ENCODE data around the gene PDGFD. TPM values are rescaled to one million over a fixed set of nuclear protein-coding genes. Genes with fewer than 3 reads are reported as not detected.

PDGFD gene
- polyA plus RNA-seq, 1 of the 3 experiments (the other 2 are of a cell fraction): 4.8 TPM

- no peaks in the 10 kb centered on the region for H3K36me3 ChIP-seq (replicated peaks in 1 of 2; ENCODE audit: control insufficient read depth in 1 of 2, insufficient read depth in 2 of 2, low read length in 1 of 2)
- H3K27ac ChIP-seq (ENCODE audit: low read depth in 2 of 2, low read length in 1 of 2): no peak overlapping the region
- ChIA-PET POLR2A (no interaction called here), CTCF (interaction anchor here (0.9 to 2.9 kb wide), 4 partner anchors 11 to 455 kb away, joined by 3 to 11 read pairs (median 4); no protein-coding TSS in a partner anchor)
- no peak overlapping the region for H3K9ac ChIP-seq
- TF ChIP-seq REST (IDR thresholded peaks at IDR 0.05; ENCODE audit: low read depth, low read length): no peak
- no peak for TF ChIP-seq ZBTB33 (IDR thresholded peaks at IDR 0.05; ENCODE audit: borderline replicate concordance, low read depth)
- no peak for TF ChIP-seq USF1 (IDR thresholded peaks at IDR 0.05; ENCODE audit: borderline replicate concordance, low read depth)
- no peak for TF ChIP-seq FOSL2 (IDR thresholded peaks at IDR 0.05; ENCODE audit: borderline replicate concordance, low read depth)
- no peaks in the 10 kb centered on the region for H3K9me3 ChIP-seq
- no peak overlapping the region for H3K4me2 ChIP-seq
- no peak overlapping the region for H2AFZ ChIP-seq (ENCODE audit: low read depth)
- H3K4me1 ChIP-seq (ENCODE audit: control insufficient read depth in 1 of 2, insufficient read depth in 2 of 2, low read depth in 1 of 2, low read length in 1 of 2): peaks cover 0 to 5% of the 10 kb centered on the region in 2 experiments; a peak in 1 of 4 replicates
- DNase-seq: no peak
- H3K4me3 ChIP-seq (ENCODE audit: low read depth in 2 of 2, low read length in 1 of 2): no peak overlapping the region
- no peaks in the 10 kb centered on the region for H3F3A ChIP-seq (replicated peaks; ENCODE audit: insufficient read depth)
- no peaks in the 10 kb centered on the region for H4K20me1 ChIP-seq (ENCODE audit: insufficient read depth)
- H3K79me2 ChIP-seq (ENCODE audit: insufficient read depth): no peaks in the 10 kb centered on the region
- no peaks in the 10 kb centered on the region for H3K27me3 ChIP-seq (ENCODE audit: insufficient read depth)
- no peaks in the 10 kb centered on the region for H3K9me2 ChIP-seq
Observed at GRCh38 chr11:104136861-104137260, 27.1 kb downstream of the PDGFD start.

- H3K27ac ChIP-seq (ENCODE audit: low read depth in 2 of 2, low read length in 1 of 2): no peak overlapping the region
- POLR2A ChIA-PET: no interaction called here
- no peak overlapping the region for H3K4me3 ChIP-seq (ENCODE audit: low read depth in 2 of 2, low read length in 1 of 2)
- no peak for DNase-seq
- no peaks in the 10 kb centered on the region for H3K9me3 ChIP-seq
- H3K79me2 ChIP-seq (ENCODE audit: insufficient read depth): no peaks in the 10 kb centered on the region
- 0% methylated on average over 1 of the region's 1 CpG for WGBS (ENCODE audit: low lambda C conversion rate)
- H2AFZ ChIP-seq (ENCODE audit: low read depth): peak overlapping the region; percentile 60; the same call in 1 of the 2 replicates
- no peaks in the 10 kb centered on the region for H3K9me2 ChIP-seq
- CTCF ChIA-PET: no interaction called here
- H3K36me3 ChIP-seq (replicated peaks in 1 of 2; ENCODE audit: control insufficient read depth in 1 of 2, insufficient read depth in 2 of 2, low read length in 1 of 2): no peaks in the 10 kb centered on the region
- H3K27me3 ChIP-seq (ENCODE audit: insufficient read depth): no peaks in the 10 kb centered on the region
- no peaks in the 10 kb centered on the region for H4K20me1 ChIP-seq (ENCODE audit: insufficient read depth)
- peaks cover 0 to 5% of the 10 kb centered on the region in 2 experiments; a peak in 1 of 4 replicates for H3K4me1 ChIP-seq (ENCODE audit: control insufficient read depth in 1 of 2, insufficient read depth in 2 of 2, low read depth in 1 of 2, low read length in 1 of 2)
- H3F3A ChIP-seq (replicated peaks; ENCODE audit: insufficient read depth): no peaks in the 10 kb centered on the region
- H3K9ac ChIP-seq: no peak overlapping the region
- 0 out of 2 replicates have a peak overlapping the region, but pooled peaks have one; percentile 10 for H3K4me2 ChIP-seq
- TF ChIP-seq RAD21 (IDR thresholded peaks at IDR 0.05; ENCODE audit: low read length) (no peak), FOXJ3 (CRISPR knock-in tag; IDR thresholded peaks at IDR 0.05) (no peak), JUND (IDR thresholded peaks at IDR 0.05) (no peak), GABPA (IDR thresholded peaks at IDR 0.05; ENCODE audit: low read depth) (no peak), ELF1 (IDR thresholded peaks at IDR 0.05) (no peak), IRF3 (IDR thresholded peaks at IDR 0.05; ENCODE audit: low read depth, low read length) (no peak), FOSL2 (IDR thresholded peaks at IDR 0.05; ENCODE audit: borderline replicate concordance, low read depth) (peak; percentile 22; the same call in 1 of the 2 replicates), MEF2A (IDR thresholded peaks at IDR 0.05; ENCODE audit: borderline replicate concordance, low read depth) (no peak), REST (IDR thresholded peaks at IDR 0.05; ENCODE audit: low read depth, low read length) (no peak), RXRA (IDR thresholded peaks at IDR 0.05; ENCODE audit: borderline replicate concordance, low read depth) (no peak), TCF12 (IDR thresholded peaks at IDR 0.05) (0 out of 2 replicates have a peak, but pooled peaks have one; percentile 26), USF2 (IDR thresholded peaks at IDR 0.05; ENCODE audit: borderline replicate concordance, low read depth, low read length) (no peak), SIN3A (IDR thresholded peaks at IDR 0.05; ENCODE audit: borderline replicate concordance, low read depth, low read length) (no peak)
Observed at GRCh38 chr11:104134745-104135144, 29.2 kb downstream of the PDGFD start.
